ENCODE results near the gene TP53TG5. TPM values are rescaled to one million over a fixed set of nuclear protein-coding genes. Genes with fewer than 3 reads are reported as not detected.

TP53TG5 gene
- total RNA-seq, result not detected

DNA sequence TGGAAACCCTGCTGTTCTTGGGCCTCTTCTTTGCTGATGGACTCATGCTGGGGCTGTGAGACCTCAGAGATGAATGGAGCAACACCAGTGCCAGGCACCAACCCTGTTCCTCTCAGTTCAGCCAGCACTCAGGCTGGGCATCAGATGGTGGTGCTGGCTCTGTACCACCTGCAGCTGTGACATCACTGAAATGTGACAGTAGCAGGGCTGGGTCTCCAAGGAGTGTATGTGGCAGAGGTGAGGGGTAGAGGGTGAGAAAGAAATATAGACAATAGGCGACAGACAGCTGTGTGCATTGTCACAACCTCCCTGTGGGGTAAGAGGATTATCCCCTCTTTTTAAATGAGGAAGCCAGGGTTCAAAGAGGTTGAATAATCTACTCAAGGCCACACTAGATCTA lies at the start of gene TP53TG5:
TSS of gene TP53TG5 (minus strand) at position 135 of the 400 bp plus-strand sequence. CDS start at position 46, 89 bp downstream.
- H3K9ac ChIP-seq (ENCODE audit: low read depth in 1 of 3, low read length in 3 of 3), result no peak within 1 kb of the TSS
- no peak within 1 kb of the TSS for H3K27ac ChIP-seq (ENCODE audit: low read depth, low read length)
- H3K27me3 ChIP-seq (ENCODE audit: control insufficient read depth in 3 of 3, insufficient read depth in 3 of 3, low read length in 3 of 3), result no peaks in the 10 kb centered on the region
- no peaks in the 10 kb centered on the region for H3K36me3 ChIP-seq (ENCODE audit: control insufficient read depth in 3 of 3, insufficient read depth in 3 of 3, low read length in 3 of 3)
- no peak within 1 kb of the TSS for H3K4me3 ChIP-seq (ENCODE audit: low read length in 3 of 3)
- peaks cover 2 to 4% (median 3%) of the 10 kb centered on the region in 3 donors for H3K4me1 ChIP-seq (ENCODE audit: control insufficient read depth in 3 of 3, insufficient read depth in 3 of 3, low read length in 3 of 3)
- H3K9me3 ChIP-seq (ENCODE audit: control insufficient read depth in 3 of 3, low read length in 3 of 3), result no peaks in the 10 kb centered on the region

DNA sequence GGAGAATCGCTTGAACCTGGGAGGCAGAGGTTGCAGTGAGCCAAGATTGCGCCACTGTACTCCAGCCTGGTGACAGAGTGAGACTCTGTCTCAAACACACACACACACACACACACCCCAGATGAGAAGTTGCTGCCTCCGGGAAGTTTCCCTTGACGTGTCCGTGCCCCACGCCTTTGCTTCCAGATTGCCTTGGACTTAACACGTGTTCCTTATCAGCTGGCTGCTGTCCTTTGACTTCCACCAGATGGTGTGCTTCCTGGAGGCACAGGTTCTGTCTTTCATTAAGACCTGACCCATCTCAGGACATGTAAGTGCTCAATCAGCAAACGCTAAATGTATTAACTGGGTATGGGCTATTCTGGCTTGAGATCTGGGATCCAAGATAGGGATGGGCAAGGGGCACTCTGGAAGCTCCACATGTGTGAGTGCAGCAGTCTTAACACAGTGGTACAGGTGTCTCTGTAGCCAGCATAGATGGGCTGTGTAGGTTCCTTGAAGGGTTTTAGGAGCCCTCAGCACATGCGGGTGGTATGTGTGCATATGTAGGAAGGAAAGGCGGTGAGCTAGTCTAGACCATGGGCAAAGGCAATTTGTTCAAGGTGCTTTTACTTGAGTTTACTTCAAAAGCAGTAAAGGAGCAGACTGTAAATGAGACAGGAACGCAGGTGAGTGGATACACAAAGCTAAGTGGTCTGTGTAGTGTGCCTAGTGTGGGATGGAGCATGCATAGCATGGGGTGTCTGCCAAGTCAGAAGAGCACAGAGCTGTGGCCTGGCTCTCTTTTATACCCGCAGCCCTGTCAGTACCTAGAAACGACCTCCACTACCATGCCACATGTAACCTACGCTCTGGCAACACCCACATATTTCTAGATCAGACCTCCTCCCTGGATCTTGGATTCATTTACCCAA lies 49.4 kb upstream of the TP53TG5 start:
- Histone ChIP-seq H3K4me3 (ENCODE audit: low read length in 3 of 3) (no peak overlapping the region), H3K27me3 (ENCODE audit: control insufficient read depth in 3 of 3, insufficient read depth in 3 of 3, low read length in 3 of 3) (no peaks in the 10 kb centered on the region), H3K9ac (ENCODE audit: low read depth in 1 of 3, low read length in 3 of 3) (no peak overlapping the region), H3K4me1 (ENCODE audit: control insufficient read depth in 3 of 3, insufficient read depth in 3 of 3, low read length in 3 of 3) (peaks cover 0 to 2% (median 0%) of the 10 kb centered on the region in 3 donors), H3K27ac (ENCODE audit: low read depth, low read length) (no peak overlapping the region), H3K36me3 (ENCODE audit: control insufficient read depth in 3 of 3, insufficient read depth in 3 of 3, low read length in 3 of 3) (peaks cover 13 to 31% (median 14%) of the 10 kb centered on the region in 3 donors), H3K9me3 (ENCODE audit: control insufficient read depth in 3 of 3, low read length in 3 of 3) (no peaks in the 10 kb centered on the region)

DNA sequence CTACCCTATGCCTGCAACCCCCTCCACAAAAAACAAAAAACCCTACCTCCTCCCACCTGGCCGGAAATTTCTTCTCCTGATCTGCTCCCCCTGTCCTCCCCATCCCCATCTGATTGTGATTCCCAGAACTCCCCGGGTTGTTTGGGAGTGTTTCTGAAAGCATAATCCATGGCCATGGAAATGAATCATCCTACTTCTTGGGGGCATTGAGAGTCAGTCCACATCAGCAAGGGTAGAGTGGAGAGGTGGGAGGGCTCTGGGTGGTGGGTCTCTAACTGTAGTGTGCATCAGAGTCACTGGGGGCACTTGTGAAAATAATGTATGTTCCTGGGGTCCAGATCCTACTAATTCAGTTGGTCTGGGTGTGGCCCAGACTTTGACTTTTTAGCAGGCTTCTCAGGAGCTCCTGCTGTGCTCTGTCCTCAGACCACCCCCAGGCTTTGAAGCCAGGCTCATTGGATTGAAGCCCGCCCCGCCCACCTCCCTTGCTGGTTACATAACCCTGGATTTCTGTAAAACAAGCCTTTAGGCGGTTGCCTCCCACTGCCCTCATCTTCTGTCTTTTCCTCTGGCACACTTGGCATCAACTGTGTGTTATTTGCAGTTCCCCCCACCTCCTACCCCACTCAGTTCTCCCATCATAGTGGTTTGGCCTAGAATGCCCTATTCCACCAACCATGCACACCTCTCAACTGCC lies 48.3 kb upstream of the TP53TG5 start:
- peak overlapping the region in 1 of 3 donors; percentile 8 for H3K9ac ChIP-seq (ENCODE audit: low read depth in 1 of 3, low read length in 3 of 3)
- no peak overlapping the region for H3K4me3 ChIP-seq (ENCODE audit: low read length in 3 of 3)
- peaks cover 21 to 36% (median 23%) of the 10 kb centered on the region in 3 donors for H3K36me3 ChIP-seq (ENCODE audit: control insufficient read depth in 3 of 3, insufficient read depth in 3 of 3, low read length in 3 of 3)
- H3K27me3 ChIP-seq (ENCODE audit: control insufficient read depth in 3 of 3, insufficient read depth in 3 of 3, low read length in 3 of 3), result no peaks in the 10 kb centered on the region
- H3K27ac ChIP-seq (ENCODE audit: low read depth, low read length), result no peak overlapping the region
- peaks cover 0 to 2% (median 0%) of the 10 kb centered on the region in 3 donors for H3K4me1 ChIP-seq (ENCODE audit: control insufficient read depth in 3 of 3, insufficient read depth in 3 of 3, low read length in 3 of 3)
- no peaks in the 10 kb centered on the region for H3K9me3 ChIP-seq (ENCODE audit: control insufficient read depth in 3 of 3, low read length in 3 of 3)

DNA sequence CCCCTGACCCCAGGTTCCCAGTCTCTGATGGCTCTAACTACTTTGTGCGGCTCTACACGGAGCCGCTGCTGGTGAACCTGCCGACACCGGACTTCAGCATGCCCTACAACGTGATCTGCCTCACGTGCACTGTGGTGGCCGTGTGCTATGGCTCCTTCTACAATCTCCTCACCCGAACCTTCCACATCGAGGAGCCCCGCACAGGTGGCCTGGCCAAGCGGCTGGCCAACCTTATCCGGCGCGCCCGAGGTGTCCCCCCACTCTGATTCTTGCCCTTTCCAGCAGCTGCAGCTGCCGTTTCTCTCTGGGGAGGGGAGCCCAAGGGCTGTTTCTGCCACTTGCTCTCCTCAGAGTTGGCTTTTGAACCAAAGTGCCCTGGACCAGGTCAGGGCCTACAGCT lies 47.4 kb upstream of the TP53TG5 start:
- Histone ChIP-seq H3K27me3 (ENCODE audit: control insufficient read depth in 3 of 3, insufficient read depth in 3 of 3, low read length in 3 of 3) (no peaks in the 10 kb centered on the region), H3K36me3 (ENCODE audit: control insufficient read depth in 3 of 3, insufficient read depth in 3 of 3, low read length in 3 of 3) (peaks cover 30 to 45% (median 32%) of the 10 kb centered on the region in 3 donors), H3K9ac (ENCODE audit: low read depth in 1 of 3, low read length in 3 of 3) (no peak overlapping the region), H3K4me3 (ENCODE audit: low read length in 3 of 3) (no peak overlapping the region), H3K9me3 (ENCODE audit: control insufficient read depth in 3 of 3, low read length in 3 of 3) (no peaks in the 10 kb centered on the region), H3K27ac (ENCODE audit: low read depth, low read length) (no peak overlapping the region), H3K4me1 (ENCODE audit: control insufficient read depth in 3 of 3, insufficient read depth in 3 of 3, low read length in 3 of 3) (peaks cover 0 to 2% (median 0%) of the 10 kb centered on the region in 3 donors)

DNA sequence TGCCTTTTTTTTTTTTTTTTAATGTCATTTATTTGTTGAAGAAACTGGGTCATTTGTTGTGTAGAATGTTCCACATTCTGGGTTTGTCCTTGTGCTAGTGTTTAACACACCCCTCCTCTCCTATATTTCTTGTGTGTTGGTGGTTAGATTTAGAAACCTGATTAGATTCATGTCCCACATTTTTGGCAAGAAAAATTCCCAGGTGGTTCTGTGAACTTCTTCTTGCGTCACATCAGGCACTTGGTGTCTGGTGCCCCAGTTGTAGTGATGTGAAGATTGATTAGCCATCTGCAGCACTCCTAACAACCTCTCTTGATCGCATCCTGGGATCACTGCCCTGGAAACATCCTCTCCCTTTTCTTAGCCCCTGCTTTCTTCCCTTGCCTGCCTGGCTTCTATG lies 45.6 kb upstream of the TP53TG5 start:
- H3K4me1 ChIP-seq (ENCODE audit: control insufficient read depth in 3 of 3, insufficient read depth in 3 of 3, low read length in 3 of 3), result peaks cover 15 to 16% (median 16%) of the 10 kb centered on the region in 3 donors
- no peak overlapping the region for H3K27ac ChIP-seq (ENCODE audit: low read depth, low read length)
- no peaks in the 10 kb centered on the region for H3K9me3 ChIP-seq (ENCODE audit: control insufficient read depth in 3 of 3, low read length in 3 of 3)
- no peaks in the 10 kb centered on the region for H3K27me3 ChIP-seq (ENCODE audit: control insufficient read depth in 3 of 3, insufficient read depth in 3 of 3, low read length in 3 of 3)
- no peak overlapping the region for H3K4me3 ChIP-seq (ENCODE audit: low read length in 3 of 3)
- no peak overlapping the region for H3K9ac ChIP-seq (ENCODE audit: low read depth in 1 of 3, low read length in 3 of 3)
- H3K36me3 ChIP-seq (ENCODE audit: control insufficient read depth in 3 of 3, insufficient read depth in 3 of 3, low read length in 3 of 3), result peaks cover 43 to 57% (median 49%) of the 10 kb centered on the region in 3 donors

DNA sequence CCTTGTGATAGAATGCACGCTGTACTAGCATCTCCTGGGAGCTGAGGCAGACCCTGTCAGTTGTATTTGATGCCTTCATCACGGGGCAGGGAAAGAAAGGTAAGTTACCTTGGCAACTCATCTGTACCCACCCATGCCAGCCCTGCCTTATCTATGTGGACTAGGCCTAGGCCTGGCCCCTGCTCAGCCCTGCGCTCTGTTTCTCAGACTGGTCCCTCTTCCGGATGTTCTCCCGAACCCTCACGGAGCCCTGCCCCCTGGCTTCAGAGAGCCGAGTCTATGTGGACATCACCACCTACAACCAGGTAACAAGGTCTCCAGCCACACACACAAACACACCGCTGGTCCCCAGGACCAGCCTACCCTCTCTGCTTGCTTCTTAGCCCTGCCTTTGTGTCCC lies 42.0 kb upstream of the TP53TG5 start:
- H3K9ac ChIP-seq (ENCODE audit: low read depth in 1 of 3, low read length in 3 of 3), result peak overlapping the region in 1 of 3 donors; percentile 54
- H3K4me1 ChIP-seq (ENCODE audit: control insufficient read depth in 3 of 3, insufficient read depth in 3 of 3, low read length in 3 of 3), result peaks cover 29 to 48% (median 31%) of the 10 kb centered on the region in 3 donors
- H3K27me3 ChIP-seq (ENCODE audit: control insufficient read depth in 3 of 3, insufficient read depth in 3 of 3, low read length in 3 of 3), result no peaks in the 10 kb centered on the region
- no peaks in the 10 kb centered on the region for H3K9me3 ChIP-seq (ENCODE audit: control insufficient read depth in 3 of 3, low read length in 3 of 3)
- H3K36me3 ChIP-seq (ENCODE audit: control insufficient read depth in 3 of 3, insufficient read depth in 3 of 3, low read length in 3 of 3), result peaks cover 45 to 47% (median 46%) of the 10 kb centered on the region in 3 donors
- H3K27ac ChIP-seq (ENCODE audit: low read depth, low read length), result peak overlapping the region; percentile 86
- no peak overlapping the region for H3K4me3 ChIP-seq (ENCODE audit: low read length in 3 of 3)

DNA sequence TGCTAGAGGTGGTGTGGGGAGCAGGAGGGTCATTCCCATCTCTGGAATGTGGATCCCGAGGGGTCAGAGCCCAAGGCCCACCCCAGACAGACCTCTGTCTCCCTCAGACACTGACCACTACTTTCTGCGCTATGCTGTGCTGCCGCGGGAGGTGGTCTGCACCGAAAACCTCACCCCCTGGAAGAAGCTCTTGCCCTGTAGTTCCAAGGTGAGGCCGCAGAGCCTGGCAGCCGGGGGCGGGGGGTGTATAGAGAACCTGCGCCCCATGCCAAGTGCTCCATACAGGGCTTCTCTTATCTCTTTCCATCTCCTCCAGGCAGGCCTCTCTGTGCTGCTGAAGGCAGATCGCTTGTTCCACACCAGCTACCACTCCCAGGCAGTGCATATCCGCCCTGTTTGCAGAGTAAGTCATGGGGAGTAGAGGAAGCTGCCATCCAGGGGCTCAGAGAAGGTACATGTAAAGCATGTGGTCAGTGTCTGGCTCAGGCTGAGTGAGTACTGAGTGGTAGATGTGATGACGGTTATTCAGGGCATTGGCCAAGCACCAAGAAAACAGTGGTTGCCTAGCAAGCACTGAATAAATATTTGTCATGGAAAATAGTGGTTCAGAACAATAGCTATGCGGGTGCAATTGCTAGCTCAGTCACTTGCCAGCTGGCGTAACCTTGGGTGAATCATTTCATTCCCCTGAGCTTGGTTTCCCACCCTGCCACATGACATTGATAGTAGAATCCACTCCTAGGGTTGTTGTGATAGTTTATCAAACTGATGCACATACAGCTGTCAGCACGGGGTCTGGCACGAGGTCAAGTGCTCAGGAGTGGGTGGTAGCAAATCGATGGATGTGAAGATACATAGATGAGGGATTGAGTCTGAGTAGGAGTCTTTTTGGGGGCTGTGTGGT lies 41.3 kb upstream of the TP53TG5 start:
- peaks cover 29 to 49% (median 31%) of the 10 kb centered on the region in 3 donors for H3K4me1 ChIP-seq (ENCODE audit: control insufficient read depth in 3 of 3, insufficient read depth in 3 of 3, low read length in 3 of 3)
- H3K36me3 ChIP-seq (ENCODE audit: control insufficient read depth in 3 of 3, insufficient read depth in 3 of 3, low read length in 3 of 3), result peaks cover 41 to 46% (median 43%) of the 10 kb centered on the region in 3 donors
- H3K27ac ChIP-seq (ENCODE audit: low read depth, low read length), result peak overlapping the region; percentile 86

DNA sequence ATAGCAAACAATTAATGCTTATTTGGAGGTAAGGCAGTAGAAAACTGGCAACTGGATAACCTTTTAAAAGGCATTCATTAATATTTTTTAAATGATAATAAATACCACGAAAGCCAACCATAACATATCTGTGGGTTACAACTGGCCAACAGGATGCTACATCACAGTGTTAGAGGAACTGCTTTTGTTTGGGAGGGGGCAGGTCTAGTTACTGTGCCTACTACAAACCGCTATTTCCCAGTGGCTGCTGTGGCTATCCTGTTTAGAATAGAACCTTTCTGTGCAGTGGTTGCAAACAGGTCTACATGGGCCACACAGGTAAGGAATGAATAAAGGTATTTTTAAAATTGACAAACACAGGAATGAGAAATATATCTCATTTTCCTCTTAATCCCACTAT lies 38.8 kb upstream of the TP53TG5 start:
- Histone ChIP-seq H3K27me3 (ENCODE audit: control insufficient read depth in 3 of 3, insufficient read depth in 3 of 3, low read length in 3 of 3) (no peaks in the 10 kb centered on the region), H3K4me1 (ENCODE audit: control insufficient read depth in 3 of 3, insufficient read depth in 3 of 3, low read length in 3 of 3) (peaks cover 29 to 50% (median 31%) of the 10 kb centered on the region in 3 donors), H3K9me3 (ENCODE audit: control insufficient read depth in 3 of 3, low read length in 3 of 3) (no peaks in the 10 kb centered on the region), H3K4me3 (ENCODE audit: low read length in 3 of 3) (peak overlapping the region; percentile 90 to 96 (median 95)), H3K27ac (ENCODE audit: low read depth, low read length) (no peak overlapping the region), H3K9ac (ENCODE audit: low read depth in 1 of 3, low read length in 3 of 3) (peak overlapping the region; percentile 90 to 95 (median 90)), H3K36me3 (ENCODE audit: control insufficient read depth in 3 of 3, insufficient read depth in 3 of 3, low read length in 3 of 3) (peaks cover 31 to 38% (median 32%) of the 10 kb centered on the region in 3 donors)

More for the DNA sequence above, 41.3 kb upstream of the TP53TG5 start:
- Histone ChIP-seq H3K9me3 (ENCODE audit: control insufficient read depth in 3 of 3, low read length in 3 of 3) (no peaks in the 10 kb centered on the region), H3K9ac (ENCODE audit: low read depth in 1 of 3, low read length in 3 of 3) (peak overlapping the region; percentile 11 to 54 (median 52)), H3K4me3 (ENCODE audit: low read length in 3 of 3) (peak overlapping the region in 2 of 3 donors; percentile 3 to 32), H3K27me3 (ENCODE audit: control insufficient read depth in 3 of 3, insufficient read depth in 3 of 3, low read length in 3 of 3) (no peaks in the 10 kb centered on the region)

Measured in skeletal muscle tissue (tissue), 4 donors.